ENCODE results near the gene EPB41L1. TPM values are rescaled to one million over a fixed set of nuclear protein-coding genes. Genes with fewer than 3 reads are reported as not detected.

The EPB41L1 gene
- total RNA-seq (10 to 100 TPM; 41.5 to 80.1 TPM), polyA plus RNA-seq (ENCODE audit: insufficient read length in 6 of 6) (10 to 100 TPM; 33.8 to 43.2 (median 38.4) TPM)
- long read RNA-seq, donor 1: 0 reads
- long read RNA-seq, donor 2: 0 reads
- long read RNA-seq, donor 3: 0 reads
- long read RNA-seq, donor 4, partial matches to known transcripts: 0 of 1 reads
- long read RNA-seq, donor 4, other reads (novel, unspliced or antisense): 1 of 1 reads
- long read RNA-seq, donor 5, partial matches to known transcripts: 13 of 13 reads
- long read RNA-seq, donor 5, other reads (novel, unspliced or antisense): 0 of 13 reads
- long read RNA-seq, donor 6, partial matches to known transcripts: 13 of 13 reads
- long read RNA-seq, donor 6, other reads (novel, unspliced or antisense): 0 of 13 reads
- long read RNA-seq, donor 7: 0 reads
- long read RNA-seq, donor 8: 0 reads
- long read RNA-seq, donor 9: 0 reads
- long read RNA-seq, donor 10, partial matches to known transcripts: 0 of 1 reads
- long read RNA-seq, donor 10, other reads (novel, unspliced or antisense): 1 of 1 reads
- long read RNA-seq, donor 11: 0 reads
- long read RNA-seq, donor 12, full-length matches to known transcripts: 1 of 1 reads
- long read RNA-seq, donor 12, partial matches to known transcripts: 0 of 1 reads
- long read RNA-seq, donor 12, other reads (novel, unspliced or antisense): 0 of 1 reads

DNA sequence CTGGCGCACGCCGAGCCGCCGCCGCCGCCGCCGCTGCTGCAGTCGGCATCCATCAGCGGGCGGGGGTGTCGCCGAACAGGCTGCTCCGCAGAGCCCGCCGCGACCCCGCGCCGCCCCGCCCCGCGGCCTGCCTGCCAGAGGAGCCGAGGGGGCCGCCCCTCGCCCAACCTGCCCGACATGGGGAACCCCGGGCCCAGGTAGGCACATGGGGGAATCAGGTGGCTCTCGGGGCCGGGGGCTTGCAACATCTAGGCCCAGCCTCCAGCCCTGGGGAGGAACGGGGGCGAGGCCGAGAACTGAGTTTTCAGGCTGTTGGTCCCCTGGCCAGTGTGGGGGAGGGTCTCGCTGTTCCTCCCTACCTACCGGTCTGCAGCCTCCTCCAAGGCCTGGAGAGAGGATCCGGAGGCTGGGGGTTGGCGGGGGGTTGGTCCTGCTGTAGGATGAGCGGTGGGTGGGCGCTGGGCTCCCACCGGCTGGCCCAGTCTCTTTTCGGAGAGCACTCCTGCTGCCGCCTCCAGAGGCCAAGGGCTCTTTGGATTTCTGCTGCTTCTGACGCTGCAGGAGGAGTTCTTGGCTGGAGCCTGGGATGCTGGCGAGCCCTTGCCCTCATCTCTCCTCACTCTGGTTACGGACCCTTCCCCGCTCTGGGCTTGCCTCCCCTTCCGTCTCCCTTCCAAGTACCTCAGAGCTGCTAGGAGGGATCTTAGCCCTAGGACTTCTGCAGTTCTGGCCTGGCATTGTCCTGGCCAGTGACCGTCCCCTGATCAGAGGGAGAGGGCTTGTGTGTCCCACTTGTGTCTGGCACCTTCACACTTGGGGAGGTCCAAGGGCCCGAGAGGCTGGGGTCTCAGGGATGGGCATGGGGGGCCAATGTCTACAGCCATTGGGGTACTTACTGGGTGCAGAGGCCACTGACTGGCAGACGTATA lies at the start of gene EPB41L1:
EPB41L1 (plus strand) TSS at position 41 of the 929 bp plus-strand sequence. CDS start 19,038 bp downstream, outside the sequence.
- no peaks in the 10 kb centered on the region for H3K36me3 ChIP-seq
- TF ChIP-seq, protein P1, sequence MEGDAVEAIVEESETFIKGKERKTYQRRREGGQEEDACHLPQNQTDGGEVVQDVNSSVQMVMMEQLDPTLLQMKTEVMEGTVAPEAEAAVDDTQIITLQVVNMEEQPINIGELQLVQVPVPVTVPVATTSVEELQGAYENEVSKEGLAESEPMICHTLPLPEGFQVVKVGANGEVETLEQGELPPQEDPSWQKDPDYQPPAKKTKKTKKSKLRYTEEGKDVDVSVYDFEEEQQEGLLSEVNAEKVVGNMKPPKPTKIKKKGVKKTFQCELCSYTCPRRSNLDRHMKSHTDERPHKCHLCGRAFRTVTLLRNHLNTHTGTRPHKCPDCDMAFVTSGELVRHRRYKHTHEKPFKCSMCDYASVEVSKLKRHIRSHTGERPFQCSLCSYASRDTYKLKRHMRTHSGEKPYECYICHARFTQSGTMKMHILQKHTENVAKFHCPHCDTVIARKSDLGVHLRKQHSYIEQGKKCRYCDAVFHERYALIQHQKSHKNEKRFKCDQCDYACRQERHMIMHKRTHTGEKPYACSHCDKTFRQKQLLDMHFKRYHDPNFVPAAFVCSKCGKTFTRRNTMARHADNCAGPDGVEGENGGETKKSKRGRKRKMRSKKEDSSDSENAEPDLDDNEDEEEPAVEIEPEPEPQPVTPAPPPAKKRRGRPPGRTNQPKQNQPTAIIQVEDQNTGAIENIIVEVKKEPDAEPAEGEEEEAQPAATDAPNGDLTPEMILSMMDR (IDR thresholded peaks at IDR 0.05): no peak
- H3K4me1 ChIP-seq: peaks cover 7 to 20% of the 10 kb centered on the region in 2 donors
- H3K27me3 ChIP-seq: peaks cover 0 to 30% of the 10 kb centered on the region in 2 donors
- peak within 1 kb of the TSS in 1 of 2 donors; percentile 69 for H3K27ac ChIP-seq
- intact Hi-C loops (cut with DNase I): no loop called here
- peak within 1 kb of the TSS; percentile 44 to 57 for H3K4me3 ChIP-seq
- H3K9me3 ChIP-seq: no peaks in the 10 kb centered on the region
- ATAC-seq (no peak), DNase-seq (peak in 2 of 4 donors; percentile 33 to 77)

DNA sequence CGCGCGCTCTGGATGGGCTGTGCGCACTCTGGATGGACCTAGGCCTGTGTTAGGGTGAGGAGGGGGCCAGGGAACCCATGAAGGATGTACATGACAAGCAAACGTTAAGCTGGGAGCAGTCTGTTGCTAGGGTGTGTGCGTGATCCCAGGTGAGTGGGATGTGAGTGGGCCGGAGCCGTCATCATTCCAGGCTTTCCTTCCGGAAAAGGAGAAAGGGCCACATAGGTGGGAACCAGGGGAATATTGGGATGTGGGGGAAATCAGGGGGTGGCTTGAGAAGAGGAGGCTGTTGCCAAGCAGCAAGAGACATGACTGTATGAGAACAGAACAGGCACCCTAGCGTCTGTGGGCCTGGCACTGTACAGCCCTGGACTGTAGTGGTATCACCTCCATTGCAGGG lies 49.7 kb upstream of the EPB41L1 start:
- intact Hi-C loops (cut with DNase I): no loop called here
- H3K4me1 ChIP-seq: peaks cover 9 to 21% of the 10 kb centered on the region in 2 donors
- TF ChIP-seq, protein P1 (IDR thresholded peaks at IDR 0.05): no peak
- no peaks in the 10 kb centered on the region for H3K9me3 ChIP-seq
- no peak overlapping the region for H3K4me3 ChIP-seq
- ATAC-seq (no peak), DNase-seq (no peak)
- no peak overlapping the region for H3K27ac ChIP-seq
- no peaks in the 10 kb centered on the region for H3K27me3 ChIP-seq
- no peaks in the 10 kb centered on the region for H3K36me3 ChIP-seq

DNA sequence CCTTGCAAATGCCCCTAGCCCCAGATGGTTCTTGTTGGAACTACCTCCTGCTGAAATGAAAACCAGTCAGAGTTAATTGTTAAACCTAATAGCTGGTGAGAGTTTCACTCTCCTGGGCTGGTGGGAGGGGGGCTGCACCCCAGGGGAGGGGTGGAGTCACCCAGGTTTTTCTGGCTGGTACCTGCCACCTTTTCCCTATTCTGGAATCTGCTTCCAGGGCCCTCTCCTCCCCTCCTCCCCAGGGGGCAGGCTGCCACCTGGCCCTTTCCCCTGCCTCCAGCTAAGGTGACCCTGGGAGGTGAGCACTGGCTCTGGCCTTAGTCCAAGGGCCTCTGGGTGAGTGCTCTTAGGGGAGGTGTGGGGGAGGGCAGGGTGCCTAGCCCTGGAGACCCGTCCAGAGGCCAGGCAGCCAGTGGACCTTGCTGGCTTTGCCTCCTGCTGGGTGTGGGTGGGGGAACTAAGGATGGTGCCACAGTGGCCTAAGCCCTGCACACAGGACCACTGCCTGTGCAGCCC lies 48.8 kb upstream of the EPB41L1 start:
- H3K4me1 ChIP-seq: peaks cover 9 to 24% of the 10 kb centered on the region in 2 donors
- TF ChIP-seq, protein P1 (IDR thresholded peaks at IDR 0.05): no peak
- no peaks in the 10 kb centered on the region for H3K9me3 ChIP-seq
- H3K36me3 ChIP-seq: no peaks in the 10 kb centered on the region
- H3K27ac ChIP-seq: peak overlapping the region in 1 of 2 donors; percentile 65
- peak in 3 of 4 donors; percentile 51 to 78 (median 74) for DNase-seq
- no peak overlapping the region for H3K4me3 ChIP-seq
- intact Hi-C loops (cut with DNase I): no loop called here
- H3K27me3 ChIP-seq: no peaks in the 10 kb centered on the region
- peak; percentile 76 for ATAC-seq

DNA sequence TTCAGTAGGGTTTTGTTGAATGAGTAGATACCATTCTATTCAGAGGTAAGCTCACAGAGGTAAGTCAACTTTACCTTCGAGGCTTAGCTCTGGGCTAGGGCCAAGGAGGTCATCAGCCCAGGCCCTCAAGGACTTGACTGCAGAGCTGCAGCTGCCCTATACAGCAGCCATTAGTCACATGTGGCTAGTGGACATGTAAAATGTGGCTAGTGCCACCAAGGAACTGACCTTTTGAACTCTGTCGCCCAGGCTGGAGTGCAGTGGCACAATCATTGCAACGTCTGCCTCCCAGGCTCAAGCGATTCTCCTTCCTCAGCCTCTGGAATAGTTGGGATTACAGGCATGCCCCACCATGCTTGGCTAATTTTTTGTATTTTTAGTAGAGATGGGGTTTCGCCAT lies 47.9 kb upstream of the EPB41L1 start:
- intact Hi-C loops (cut with DNase I): no loop called here
- H3K4me1 ChIP-seq: peaks cover 9 to 31% of the 10 kb centered on the region in 2 donors
- no peaks in the 10 kb centered on the region for H3K36me3 ChIP-seq
- H3K4me3 ChIP-seq: no peak overlapping the region
- TF ChIP-seq, protein P1 (IDR thresholded peaks at IDR 0.05): no peak
- no peaks in the 10 kb centered on the region for H3K27me3 ChIP-seq
- peak overlapping the region in 1 of 2 donors; percentile 65 for H3K27ac ChIP-seq
- ATAC-seq: peak; percentile 50
- DNase-seq: peak in 1 of 4 donors; percentile 56
- no peaks in the 10 kb centered on the region for H3K9me3 ChIP-seq
